Sigmoid colon (tissue), 7 donors: ENCODE results near the gene EFL1. TPM values are rescaled to one million over a fixed set of nuclear protein-coding genes. Genes with fewer than 3 reads are reported as not detected.

Source experiments
- DNase-seq: peaks from one replicate; pipeline ENCODE4 v3.0.0-alpha.2; 2019
- H3K27ac ChIP-seq, 4 donors: fragments of 200-600 bp; sonication (generic); one replicate each; pipeline ENCODE4 v1.5.1; 2016 to 2019; ENCODE audit warnings: mild to moderate bottlenecking in 1 of 4
- H3K27me3 ChIP-seq, 3 donors: fragments of 200-600 bp; sonication (generic); one replicate each; pipeline ENCODE4 v1.5.1; 2019; ENCODE audit warnings: mild to moderate bottlenecking in 1 of 3
- H3K36me3 ChIP-seq, 4 donors: fragments of 200-600 bp; sonication (generic); one replicate each; pipeline ENCODE4 v1.5.1; 2016 to 2019
- H3K4me1 ChIP-seq, 4 donors: fragments of 200-600 bp; sonication (generic); one replicate each; pipeline ENCODE4 v1.5.1; 2017 to 2019
- H3K4me3 ChIP-seq, 4 donors: fragments of 200-600 bp; sonication (generic); one replicate each; pipeline ENCODE4 v1.5.1; 2017 to 2019; ENCODE audit warnings: mild to moderate bottlenecking in 2 of 4, moderate library complexity in 1 of 4
- H3K9me3 ChIP-seq, 4 donors: fragments of 200-600 bp in 3 of 4; sonication (generic) in 3 of 4; one replicate each; pipeline versions ENCODE4 v1.5.1 to v1.6.1; 2013 to 2019
- CTCF ChIP-seq, 4 experiments: fragments of 450-650 bp in 3 of 4; fragments of 200-600 bp in 1 of 4; IDR thresholded peaks; one replicate each; pipeline ENCODE4 v1.5.1; 2016 to 2019; ENCODE audit warnings: antibody characterized with exemption in 4 of 4, mild to moderate bottlenecking in 3 of 4, moderate library complexity in 2 of 4
- EP300 ChIP-seq, 4 donors: sonication (generic); formaldehyde crosslinking; IDR thresholded peaks; one replicate each; pipeline ENCODE4 v1.6.1; 2017; ENCODE audit warnings: antibody characterized with exemption in 4 of 4
- POLR2A ChIP-seq, 2 donors: fragments of 450-650 bp; IDR thresholded peaks; one replicate each; pipeline ENCODE4 v1.6.1; 2016; ENCODE audit warnings: antibody characterized with exemption in 2 of 2, mild to moderate bottlenecking in 2 of 2, moderate library complexity in 2 of 2
- POLR2AphosphoS5 ChIP-seq, 4 donors: sonication (generic); formaldehyde crosslinking; IDR thresholded peaks; one replicate each; pipeline ENCODE4 v1.6.1; 2017; ENCODE audit warnings: antibody characterized with exemption in 4 of 4
- WGBS, 2 donors: extraction: QIAGEN DNeasy Blood & Tissue Kit; methylation state at CpG; one replicate each; pipeline ENCODE4 v1.1.7; 2013; 5-methylcytosine and 5-hydroxymethylcytosine counted together
- intact Hi-C: fragments of 100-400 bp; cut with DNase I; formaldehyde crosslinking; loops from one replicate; pipeline ENCODE4 v1.15.1; 2023
- polyA plus RNA-seq, 3 donors: library from polyadenylated mRNA; stranded (reverse); fragments of 200-250 nt; gene quantifications; one replicate each; pipeline ENCODE4 v1.2.3, GENCODE V29; 2013
- total RNA-seq, 4 donors: library from RNA; depleted of rRNA; stranded (reverse); fragments of >200 nt; gene quantifications; one replicate each; pipeline ENCODE4 v1.1.0, GENCODE V29; 2016
- donor health status: healthy with polysubstance abuse.
- donor health status: Bipolar disorder and iron deficiency.
- donor health status: healthy.

Gene EFL1
- total and polyA plus RNA-seq, 7 donors = 10.8 to 15.7 (median 13.6) TPM

GRCh38 chr15:82110144-82110543 lies 152.4 kb downstream of the EFL1 start:
- intact Hi-C loops = no loop called here
- Histone ChIP-seq H3K27ac (no peak overlapping the region), H3K36me3 (no peaks in the 10 kb centered on the region), H3K4me1 (no peaks in the 10 kb centered on the region), H3K4me3 (no peak overlapping the region), H3K27me3 (no peaks in the 10 kb centered on the region), H3K9me3 (no peaks in the 10 kb centered on the region)
- 89 to 92% methylated on average over 5 of the region's 5 CpGs for WGBS, 2 donors
- DNase-seq = no peak
- TF ChIP-seq CTCF (IDR thresholded peaks at IDR 0.05) = no peak
- TF ChIP-seq POLR2A (IDR thresholded peaks at IDR 0.05) = no peak
- no peak for TF ChIP-seq POLR2AphosphoS5 (IDR thresholded peaks at IDR 0.05)
- no peak for TF ChIP-seq EP300 (IDR thresholded peaks at IDR 0.05)

GRCh38 chr15:82108489-82109078 lies 153.9 kb downstream of the EFL1 start:
- no peak overlapping the region for H3K27ac ChIP-seq
- peak; percentile 70 for DNase-seq
- H3K4me1 ChIP-seq = no peaks in the 10 kb centered on the region
- TF ChIP-seq POLR2AphosphoS5 (IDR thresholded peaks at IDR 0.05) (no peak), POLR2A (IDR thresholded peaks at IDR 0.05) (no peak), CTCF (IDR thresholded peaks at IDR 0.05) (peak in 3 of 4 experiments; percentile 76 to 83 (median 82))
- H3K27me3 ChIP-seq = no peaks in the 10 kb centered on the region
- WGBS, 2 donors = 32 to 54% methylated on average over 9 of the region's 9 CpGs
- no peak overlapping the region for H3K4me3 ChIP-seq
- no peaks in the 10 kb centered on the region for H3K36me3 ChIP-seq
- no peaks in the 10 kb centered on the region for H3K9me3 ChIP-seq
- intact Hi-C loops = loop anchor here (2.0 kb wide), 1 partner anchor 90 kb away; no protein-coding TSS in a partner anchor

- WGBS, 2 donors = 73 to 74% methylated on average over 5 of the region's 5 CpGs
- peak; percentile 10 for DNase-seq
- intact Hi-C loops = no loop called here
- TF ChIP-seq CTCF (IDR thresholded peaks at IDR 0.05) = no peak
- no peak for TF ChIP-seq POLR2A (IDR thresholded peaks at IDR 0.05)
- TF ChIP-seq EP300 (IDR thresholded peaks at IDR 0.05) = no peak
- no peak for TF ChIP-seq POLR2AphosphoS5 (IDR thresholded peaks at IDR 0.05)
- H3K27me3 ChIP-seq = no peaks in the 10 kb centered on the region
- H3K27ac ChIP-seq = no peak overlapping the region
- no peak overlapping the region for H3K4me3 ChIP-seq
- no peaks in the 10 kb centered on the region for H3K4me1 ChIP-seq
- no peaks in the 10 kb centered on the region for H3K36me3 ChIP-seq
- no peaks in the 10 kb centered on the region for H3K9me3 ChIP-seq
Observed at GRCh38 chr15:82106679-82107078, 155.9 kb downstream of the EFL1 start.

- DNase-seq = peak; percentile 43
- Histone ChIP-seq H3K4me1 (no peaks in the 10 kb centered on the region), H3K27me3 (no peaks in the 10 kb centered on the region), H3K4me3 (no peak overlapping the region), H3K27ac (no peak overlapping the region), H3K9me3 (no peaks in the 10 kb centered on the region), H3K36me3 (no peaks in the 10 kb centered on the region)
- intact Hi-C loops = no loop called here
- WGBS, 2 donors = 51 to 69% methylated on average over 7 of the region's 7 CpGs
- TF ChIP-seq POLR2A (IDR thresholded peaks at IDR 0.05) = no peak
- TF ChIP-seq POLR2AphosphoS5 (IDR thresholded peaks at IDR 0.05) = no peak
- TF ChIP-seq CTCF (IDR thresholded peaks at IDR 0.05) = no peak
- no peak for TF ChIP-seq EP300 (IDR thresholded peaks at IDR 0.05)
Observed at GRCh38 chr15:82105451-82106215, 156.9 kb downstream of the EFL1 start.
